Peyer's patch (tissue), 4 donors: Measurements from ENCODE around the gene AUTS2. TPM values are rescaled to one million over a fixed set of nuclear protein-coding genes. Genes with fewer than 3 reads are reported as not detected.

Experiments used
- DNase-seq, 3 donors: peaks; one replicate each; pipeline ENCODE4 v3.0.0-alpha.2; 2017 to 2019
- H3K27ac ChIP-seq, 4 donors: fragments of 200-600 bp; sonication (generic); one replicate each; pipeline ENCODE4 v1.5.1; 2016 to 2019
- H3K27me3 ChIP-seq, 2 donors: fragments of 200-600 bp; sonication (generic); one replicate each; pipeline ENCODE4 v1.5.1; 2019
- H3K36me3 ChIP-seq, 3 donors: fragments of 200-600 bp; sonication (generic); one replicate each; pipeline ENCODE4 v1.5.1; 2016 to 2019
- H3K4me1 ChIP-seq, 4 donors: fragments of 200-600 bp; sonication (generic); one replicate each; pipeline ENCODE4 v1.5.1; 2016 to 2019
- H3K4me3 ChIP-seq, 4 donors: fragments of 200-600 bp; sonication (generic); 1 replicate in 3 of 4; 2 replicates in 1 of 4; pipeline ENCODE4 v1.5.1; 2016 to 2019; ENCODE audit warnings: mild to moderate bottlenecking in 1 of 4
- H3K9me3 ChIP-seq, 4 donors: fragments of 200-600 bp; sonication (generic); one replicate each; pipeline ENCODE4 v1.5.1; 2016 to 2019; ENCODE audit warnings: mild to moderate bottlenecking in 1 of 4
- POLR2A ChIP-seq, 2 donors: fragments of 450-650 bp; IDR thresholded peaks; one replicate each; pipeline ENCODE4 v1.5.1; 2017; ENCODE audit warnings: antibody characterized with exemption in 2 of 2, mild to moderate bottlenecking in 2 of 2, moderate library complexity in 2 of 2
- total RNA-seq, 4 donors: library from RNA; depleted of rRNA; stranded (reverse); fragments of >200 nt; gene quantifications; one replicate each; pipeline ENCODE4 v1.1.0, GENCODE V29; 2016
- TF ChIP-seq, protein P1 (sequence below), 6 experiments: fragments of 450-650 bp in 4 of 6; fragments of 200-600 bp in 2 of 6; sonication (generic) in 1 of 6; IDR thresholded peaks; one replicate each; pipeline ENCODE4 v1.5.1; 2017 to 2019; ENCODE audit warnings: antibody characterized with exemption in 6 of 6, mild to moderate bottlenecking in 3 of 6, moderate library complexity in 1 of 6

The AUTS2 gene
- total RNA-seq, 4 donors from 2014 or later: 55.9 to 90.0 (median 72.6) TPM

DNA sequence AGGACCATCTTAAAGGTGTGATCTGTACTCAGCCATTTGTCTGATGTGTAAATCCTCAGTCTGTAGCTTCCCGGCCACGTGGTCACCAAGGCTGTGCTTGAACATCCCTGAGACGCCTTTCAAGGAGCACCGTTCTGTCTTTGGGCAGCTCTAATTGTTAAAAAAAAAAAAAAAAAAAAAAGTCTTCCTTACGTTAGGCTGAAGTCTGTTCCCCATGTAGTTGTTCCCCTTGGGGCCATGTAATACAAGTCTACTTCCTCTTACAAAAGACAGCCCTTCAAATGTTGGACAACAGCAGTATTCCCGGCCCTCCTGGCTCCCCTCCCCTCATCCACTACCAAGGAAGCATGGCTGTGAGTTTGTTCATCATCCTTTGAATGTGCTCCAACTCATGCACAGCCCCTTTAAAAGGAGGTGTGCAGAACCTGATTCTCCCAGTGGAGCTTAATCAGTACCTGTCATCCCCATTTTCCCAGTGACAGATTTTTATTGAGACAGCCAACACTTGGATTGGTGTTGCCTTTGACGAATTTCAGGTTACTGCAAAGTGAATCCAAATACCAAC is 1141.5 kb downstream of the AUTS2 start:
- Histone ChIP-seq H3K4me3 (no peak overlapping the region), H3K27me3 (no peaks in the 10 kb centered on the region), H3K4me1 (peaks cover 0 to 24% (median 0%) of the 10 kb centered on the region in 4 donors), H3K36me3 (no peaks in the 10 kb centered on the region), H3K9me3 (no peaks in the 10 kb centered on the region), H3K27ac (no peak overlapping the region)
- TF ChIP-seq, protein P1, sequence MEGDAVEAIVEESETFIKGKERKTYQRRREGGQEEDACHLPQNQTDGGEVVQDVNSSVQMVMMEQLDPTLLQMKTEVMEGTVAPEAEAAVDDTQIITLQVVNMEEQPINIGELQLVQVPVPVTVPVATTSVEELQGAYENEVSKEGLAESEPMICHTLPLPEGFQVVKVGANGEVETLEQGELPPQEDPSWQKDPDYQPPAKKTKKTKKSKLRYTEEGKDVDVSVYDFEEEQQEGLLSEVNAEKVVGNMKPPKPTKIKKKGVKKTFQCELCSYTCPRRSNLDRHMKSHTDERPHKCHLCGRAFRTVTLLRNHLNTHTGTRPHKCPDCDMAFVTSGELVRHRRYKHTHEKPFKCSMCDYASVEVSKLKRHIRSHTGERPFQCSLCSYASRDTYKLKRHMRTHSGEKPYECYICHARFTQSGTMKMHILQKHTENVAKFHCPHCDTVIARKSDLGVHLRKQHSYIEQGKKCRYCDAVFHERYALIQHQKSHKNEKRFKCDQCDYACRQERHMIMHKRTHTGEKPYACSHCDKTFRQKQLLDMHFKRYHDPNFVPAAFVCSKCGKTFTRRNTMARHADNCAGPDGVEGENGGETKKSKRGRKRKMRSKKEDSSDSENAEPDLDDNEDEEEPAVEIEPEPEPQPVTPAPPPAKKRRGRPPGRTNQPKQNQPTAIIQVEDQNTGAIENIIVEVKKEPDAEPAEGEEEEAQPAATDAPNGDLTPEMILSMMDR (IDR thresholded peaks at IDR 0.05): no peak
- no peak for TF ChIP-seq POLR2A (IDR thresholded peaks at IDR 0.05)
- no peak for DNase-seq

DNA sequence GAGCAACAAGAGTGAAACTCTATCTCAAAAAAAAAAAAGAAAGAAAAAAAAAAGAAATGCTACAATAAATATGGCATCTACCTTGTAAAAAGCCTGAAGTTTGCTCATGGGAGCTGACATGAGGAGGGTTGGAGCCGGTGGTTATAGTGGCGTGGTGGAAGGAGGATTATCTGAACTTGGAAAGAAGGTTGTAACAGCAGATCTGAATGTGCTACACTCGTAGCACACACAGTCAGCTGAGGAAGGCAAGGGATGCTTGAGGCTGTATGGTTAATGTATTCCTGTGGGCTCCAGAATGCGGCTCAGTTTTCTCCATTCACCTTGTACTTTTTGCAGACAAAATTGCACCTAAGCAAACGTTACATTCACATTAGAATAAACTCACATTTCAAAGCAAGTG is 1143.4 kb downstream of the AUTS2 start:
- Histone ChIP-seq H3K4me1 (peaks cover 0 to 18% (median 0%) of the 10 kb centered on the region in 4 donors), H3K36me3 (no peaks in the 10 kb centered on the region), H3K27me3 (no peaks in the 10 kb centered on the region), H3K9me3 (no peaks in the 10 kb centered on the region), H3K27ac (no peak overlapping the region), H3K4me3 (no peak overlapping the region)
- DNase-seq: no peak
- TF ChIP-seq, protein P1 (IDR thresholded peaks at IDR 0.05): no peak
- TF ChIP-seq POLR2A (IDR thresholded peaks at IDR 0.05): no peak

DNA sequence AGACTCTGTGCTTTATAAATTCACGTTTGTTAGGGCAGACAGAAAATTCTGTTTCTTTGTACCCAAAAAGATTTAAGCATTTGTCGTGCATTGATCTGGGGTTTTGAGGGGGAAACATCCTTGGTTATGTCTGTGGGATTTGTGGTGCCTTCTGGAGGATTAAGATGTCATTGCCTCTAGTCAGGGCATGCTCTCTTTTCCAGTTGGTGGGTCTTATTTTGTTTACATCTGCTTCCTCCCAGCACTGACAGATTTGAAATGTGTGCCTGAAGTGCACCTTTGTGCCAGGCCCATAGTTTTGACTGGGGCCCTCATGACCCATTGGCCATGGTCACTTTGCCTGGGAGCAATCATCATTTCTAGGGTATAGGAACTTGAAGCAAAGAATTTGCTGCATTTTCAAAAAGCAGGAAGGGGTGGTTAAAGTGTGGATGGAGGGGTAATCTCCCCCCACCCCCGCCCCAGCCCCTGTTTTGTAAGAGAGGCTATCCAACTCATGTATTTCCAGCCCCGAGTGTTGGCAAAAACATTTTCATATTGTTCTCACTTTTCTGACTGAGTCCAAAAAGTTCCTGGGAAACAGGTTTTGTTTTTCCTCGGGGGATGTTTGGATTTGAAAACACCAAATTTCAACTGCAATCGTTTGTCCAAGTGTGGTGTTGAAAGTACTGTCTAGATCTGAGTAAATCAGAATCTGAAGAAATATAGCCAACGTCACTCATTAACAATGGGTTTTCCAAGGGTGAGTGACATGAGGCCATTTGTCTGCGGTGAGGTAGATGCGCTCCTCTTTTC is 1145.5 kb downstream of the AUTS2 start:
- no peak for DNase-seq
- H3K4me3 ChIP-seq: no peak overlapping the region

DNA sequence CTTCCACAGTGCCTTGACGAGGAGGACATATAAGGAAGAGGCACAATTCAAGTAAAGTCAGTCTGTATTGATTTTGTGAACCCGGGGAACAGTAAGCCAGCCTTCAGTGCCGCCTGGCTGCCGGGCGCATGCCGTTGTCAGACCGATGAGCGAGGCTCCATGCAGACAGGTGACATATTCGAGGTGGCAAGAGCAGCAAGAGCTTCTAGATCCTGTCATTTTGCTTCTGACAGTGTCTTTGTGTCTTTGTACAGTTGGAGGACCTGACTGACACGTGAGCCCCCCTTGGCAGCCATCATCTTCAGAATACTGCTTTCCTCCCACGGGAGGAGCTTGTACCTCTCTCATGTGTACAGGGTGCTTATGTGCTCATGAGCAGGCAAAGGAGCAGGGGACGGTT is 1146.2 kb downstream of the AUTS2 start:
- H3K27me3 ChIP-seq: no peaks in the 10 kb centered on the region
- H3K36me3 ChIP-seq: no peaks in the 10 kb centered on the region
- H3K4me3 ChIP-seq: no peak overlapping the region
- H3K4me1 ChIP-seq: no peaks in the 10 kb centered on the region
- H3K9me3 ChIP-seq: no peaks in the 10 kb centered on the region
- no peak for DNase-seq
- TF ChIP-seq, protein P1 (IDR thresholded peaks at IDR 0.05): no peak
- TF ChIP-seq POLR2A (IDR thresholded peaks at IDR 0.05): no peak
- H3K27ac ChIP-seq: no peak overlapping the region

More for the DNA sequence above, 1145.5 kb downstream of the AUTS2 start:
- TF ChIP-seq POLR2A (IDR thresholded peaks at IDR 0.05): no peak
- TF ChIP-seq, protein P1 (IDR thresholded peaks at IDR 0.05): no peak
- Histone ChIP-seq H3K27me3 (no peaks in the 10 kb centered on the region), H3K4me1 (no peaks in the 10 kb centered on the region), H3K36me3 (no peaks in the 10 kb centered on the region), H3K9me3 (no peaks in the 10 kb centered on the region), H3K27ac (no peak overlapping the region)

DNA sequence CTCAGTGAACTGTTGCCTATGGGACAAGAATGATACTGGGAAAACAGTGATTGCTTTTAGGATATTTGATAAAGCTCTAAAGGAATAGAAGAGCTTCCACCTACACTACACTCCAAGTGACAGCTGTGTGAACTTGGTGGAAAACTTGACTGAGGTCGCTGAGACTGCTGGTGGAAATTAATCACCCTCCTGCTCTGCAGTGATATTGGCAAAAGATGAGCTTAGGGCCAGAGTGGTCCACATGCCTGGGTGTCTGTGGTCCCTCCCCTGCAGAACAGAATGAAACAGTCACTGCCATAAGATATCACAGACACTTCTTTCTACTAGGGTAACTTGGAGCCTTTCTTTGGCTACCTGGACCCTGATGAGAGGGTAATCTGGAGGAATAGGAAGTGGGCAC is 1151.6 kb downstream of the AUTS2 start:
- no peaks in the 10 kb centered on the region for H3K9me3 ChIP-seq
- no peaks in the 10 kb centered on the region for H3K36me3 ChIP-seq
- H3K4me3 ChIP-seq: no peak overlapping the region
- H3K27ac ChIP-seq: no peak overlapping the region
- no peaks in the 10 kb centered on the region for H3K27me3 ChIP-seq
- TF ChIP-seq, protein P1 (IDR thresholded peaks at IDR 0.05): no peak
- TF ChIP-seq POLR2A (IDR thresholded peaks at IDR 0.05): no peak
- no peaks in the 10 kb centered on the region for H3K4me1 ChIP-seq
- no peak for DNase-seq
